Tibial nerve (tissue), 4 donors: Measurements from ENCODE around the gene DNPH1. TPM values are rescaled to one million over a fixed set of nuclear protein-coding genes. Genes with fewer than 3 reads are reported as not detected.

Source experiments
- DNase-seq, 2 donors: peaks; one replicate each; pipeline ENCODE4 v3.0.0-alpha.2; 2019; ENCODE audit warnings: low spot score in 2 of 2
- H3K27ac ChIP-seq, 4 donors: fragments of 200-600 bp; sonication (generic) in 3 of 4; one replicate each; pipeline ENCODE4 v1.5.1; 2017 to 2019; ENCODE audit warnings: mild to moderate bottlenecking in 1 of 4
- H3K27me3 ChIP-seq, 2 donors: fragments of 200-600 bp; sonication (generic) in 1 of 2; one replicate each; pipeline versions ENCODE4 v1.5.1 to v1.6.0; 2017 to 2019
- H3K36me3 ChIP-seq, 3 donors: fragments of 200-600 bp; sonication (generic); one replicate each; pipeline ENCODE4 v1.5.1; 2018 to 2019
- H3K4me1 ChIP-seq, 4 donors: fragments of 200-600 bp; sonication (generic) in 3 of 4; one replicate each; pipeline ENCODE4 v1.5.1; 2017 to 2019
- H3K4me3 ChIP-seq, 4 donors: fragments of 200-600 bp; sonication (generic) in 3 of 4; one replicate each; pipeline ENCODE4 v1.5.1; 2017 to 2019; ENCODE audit warnings: mild to moderate bottlenecking in 1 of 4, moderate library complexity in 1 of 4
- H3K9me3 ChIP-seq, 4 donors: fragments of 200-600 bp; sonication (generic) in 3 of 4; one replicate each; pipeline ENCODE4 v1.5.1; 2017 to 2019
- CTCF ChIP-seq, 5 experiments: fragments of 200-600 bp in 3 of 5; fragments of 450-650 bp in 2 of 5; sonication (generic) in 3 of 5; IDR thresholded peaks; one replicate each; pipeline ENCODE4 v1.5.1; 2016 to 2019; ENCODE audit warnings: antibody characterized with exemption in 5 of 5, mild to moderate bottlenecking in 3 of 5, moderate library complexity in 2 of 5
- EP300 ChIP-seq, 2 donors: sonication (generic); formaldehyde crosslinking; IDR thresholded peaks; one replicate each; pipeline ENCODE4 v1.6.1; 2017; ENCODE audit warnings: antibody characterized with exemption in 2 of 2, mild to moderate bottlenecking in 1 of 2
- POLR2A ChIP-seq, 2 donors: fragments of 450-650 bp; IDR thresholded peaks; one replicate each; pipeline ENCODE4 v1.6.1; 2017; ENCODE audit warnings: antibody characterized with exemption in 2 of 2, mild to moderate bottlenecking in 2 of 2, moderate library complexity in 2 of 2
- WGBS, 2 donors: methylation state at CpG; one replicate each; pipeline ENCODE4 v1.1.5; 2018; 5-methylcytosine and 5-hydroxymethylcytosine counted together
- total RNA-seq, 4 donors: library from RNA; depleted of rRNA; stranded (reverse); fragments of >200 nt; gene quantifications; one replicate each; pipeline ENCODE4 v1.1.0, GENCODE V29; 2016

Gene DNPH1
- total RNA-seq, 4 donors from 2014 or later, result 61.8 to 114 (median 101) TPM

- no peaks in the 10 kb centered on the region for H3K27me3 ChIP-seq
- no peaks in the 10 kb centered on the region for H3K9me3 ChIP-seq
- no peak overlapping the region for H3K27ac ChIP-seq
- TF ChIP-seq EP300 (IDR thresholded peaks at IDR 0.05) (no peak), POLR2A (IDR thresholded peaks at IDR 0.05) (no peak), CTCF (IDR thresholded peaks at IDR 0.05) (no peak)
- DNase-seq, result no peak
- no peaks in the 10 kb centered on the region for H3K4me1 ChIP-seq
- H3K36me3 ChIP-seq, result peaks cover 0 to 85% (median 10%) of the 10 kb centered on the region in 3 donors
- H3K4me3 ChIP-seq, result no peak overlapping the region
- 75 to 84% methylated on average over 12 of the region's 12 CpGs for WGBS, 2 donors
Measured at GRCh38 chr6:43216200-43216599, 13.1 kb downstream of the DNPH1 start.

- Histone ChIP-seq H3K9me3 (no peaks in the 10 kb centered on the region), H3K27me3 (no peaks in the 10 kb centered on the region), H3K4me1 (no peaks in the 10 kb centered on the region), H3K36me3 (peaks cover 0 to 74% (median 10%) of the 10 kb centered on the region in 3 donors), H3K27ac (no peak overlapping the region), H3K4me3 (no peak overlapping the region)
- no peak for DNase-seq
- no peak for TF ChIP-seq POLR2A (IDR thresholded peaks at IDR 0.05)
- no peak for TF ChIP-seq EP300 (IDR thresholded peaks at IDR 0.05)
- TF ChIP-seq CTCF (IDR thresholded peaks at IDR 0.05), result no peak
- 94 to 96% methylated on average over 7 to 8 of the region's 8 CpGs for WGBS, 2 donors
Measured at GRCh38 chr6:43215066-43215465, 14.2 kb downstream of the DNPH1 start.

GRCh38 chr6:43213431-43213830 lies 15.8 kb downstream of the DNPH1 start:
- Histone ChIP-seq H3K36me3 (peaks cover 0 to 63% (median 10%) of the 10 kb centered on the region in 3 donors), H3K27ac (no peak overlapping the region), H3K4me1 (no peaks in the 10 kb centered on the region), H3K9me3 (no peaks in the 10 kb centered on the region), H3K27me3 (no peaks in the 10 kb centered on the region), H3K4me3 (no peak overlapping the region)
- TF ChIP-seq EP300 (IDR thresholded peaks at IDR 0.05) (no peak), POLR2A (IDR thresholded peaks at IDR 0.05) (no peak), CTCF (IDR thresholded peaks at IDR 0.05) (no peak)
- WGBS, 2 donors, result 80 to 84% methylated on average over 9 to 11 of the region's 11 CpGs
- no peak for DNase-seq

- H3K4me3 ChIP-seq, result no peak overlapping the region
- 75 to 80% methylated on average over 1 of the region's 1 CpG for WGBS, 2 donors
- TF ChIP-seq CTCF (IDR thresholded peaks at IDR 0.05) (no peak), EP300 (IDR thresholded peaks at IDR 0.05) (no peak), POLR2A (IDR thresholded peaks at IDR 0.05) (no peak)
- H3K27ac ChIP-seq, result no peak overlapping the region
- H3K36me3 ChIP-seq, result peaks cover 0 to 54% (median 10%) of the 10 kb centered on the region in 3 donors
- DNase-seq, result no peak
- H3K9me3 ChIP-seq, result no peaks in the 10 kb centered on the region
- H3K4me1 ChIP-seq, result no peaks in the 10 kb centered on the region
- H3K27me3 ChIP-seq, result no peaks in the 10 kb centered on the region
Measured at GRCh38 chr6:43211955-43212354, 17.3 kb downstream of the DNPH1 start.

DNA sequence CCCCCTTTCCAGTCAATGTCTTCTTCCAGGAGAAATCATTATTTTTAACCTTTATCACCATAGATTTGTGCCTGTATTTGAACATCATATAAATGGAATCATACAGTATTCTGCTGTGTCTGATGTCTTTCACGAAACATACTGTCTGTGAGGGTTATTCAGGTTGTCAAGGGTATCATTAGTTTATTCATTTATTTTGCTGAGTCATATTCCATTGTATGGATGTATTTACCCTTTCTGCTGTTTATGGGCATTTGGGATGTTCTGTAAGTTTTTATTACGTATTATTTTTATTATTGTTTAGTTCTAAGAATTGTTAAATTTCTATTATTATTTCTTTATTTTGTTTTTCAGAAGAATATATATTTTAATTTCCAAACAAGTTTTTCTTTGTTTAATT lies 22.0 kb downstream of the DNPH1 start:
- no peaks in the 10 kb centered on the region for H3K9me3 ChIP-seq
- no peaks in the 10 kb centered on the region for H3K27me3 ChIP-seq
- H3K27ac ChIP-seq, result no peak overlapping the region
- WGBS, 2 donors, result 81 to 94% methylated on average over 2 of the region's 2 CpGs
- no peaks in the 10 kb centered on the region for H3K4me1 ChIP-seq
- DNase-seq, result no peak
- H3K36me3 ChIP-seq, result peaks cover 0 to 56% (median 0%) of the 10 kb centered on the region in 3 donors
- no peak overlapping the region for H3K4me3 ChIP-seq
- no peak for TF ChIP-seq EP300 (IDR thresholded peaks at IDR 0.05)
- no peak for TF ChIP-seq CTCF (IDR thresholded peaks at IDR 0.05)
- TF ChIP-seq POLR2A (IDR thresholded peaks at IDR 0.05), result no peak
